ENCODE measurements around the gene TXNDC16. TPM values are rescaled to one million over a fixed set of nuclear protein-coding genes. Genes with fewer than 3 reads are reported as not detected.

The TXNDC16 gene
- total and polyA plus RNA-seq, 2 donors (not counting 3 experiments of a cell fraction or from before 2014, with no cell fraction given) = 2.3 to 4.5 TPM

- POLR2A ChIA-PET = no interaction called here
- Histone ChIP-seq H3K79me2 (ENCODE audit: control insufficient read depth, insufficient read depth, low read length) (no peaks in the 10 kb centered on the region), H4K20me1 (replicated peaks; ENCODE audit: control insufficient read depth, extremely low read depth, insufficient read depth, low read length) (no peaks in the 10 kb centered on the region), H3K27ac (ENCODE audit: insufficient read depth, low read depth, low read length) (no peak overlapping the region), H3K9me1 (replicated peaks; ENCODE audit: control insufficient read depth, extremely low read depth, insufficient read depth, low read length) (no peaks in the 10 kb centered on the region), H3K4me3 (replicated peaks in 1 of 3; ENCODE audit: insufficient read depth in 1 of 3, low read depth in 1 of 3, low read length in 3 of 3) (no peak overlapping the region), H3K9me3 (replicated peaks; ENCODE audit: control insufficient read depth, insufficient read depth, low read length) (no peaks in the 10 kb centered on the region), H3K27me3 (ENCODE audit: control insufficient read depth in 2 of 2, insufficient read depth in 2 of 2, low read length in 2 of 2) (no peaks in the 10 kb centered on the region), H3K36me3 (ENCODE audit: control insufficient read depth in 2 of 2, extremely low read depth in 1 of 2, insufficient read depth in 2 of 2, low read length in 2 of 2) (no peaks in the 10 kb centered on the region), H3K4me1 (ENCODE audit: control insufficient read depth, extremely low read depth, insufficient read depth, low read length) (no peaks in the 10 kb centered on the region), H3K9ac (replicated peaks; ENCODE audit: extremely low read depth, insufficient read depth, low read length) (no peak overlapping the region), H2AFZ (ENCODE audit: low read depth, low read length) (no peak overlapping the region), H3K4me2 (ENCODE audit: insufficient read depth, low read length) (no peak overlapping the region)
- dilution Hi-C loops (cut with MboI; ENCODE audit: extremely low pct_ligation_motif_present, low sequenced_read_pairs) = no loop called here
- FAIRE-seq (no peak), DNase-seq (ENCODE audit: low read depth, low spot score) (no peak)
- no TSS peak for BruUV-seq (replicated peaks)
- CTCF ChIA-PET = no interaction called here
- intact Hi-C loops (cut with micrococcal nuclease) = no loop called here
- no peak for TF ChIP-seq MAX (IDR thresholded peaks at IDR 0.05; ENCODE audit: insufficient read depth, insufficient read length)
- TF ChIP-seq JUN (IDR thresholded peaks at IDR 0.05; ENCODE audit: borderline replicate concordance, insufficient read depth, insufficient read length, low read depth) = no peak
- TF ChIP-seq FOS (IDR thresholded peaks at IDR 0.05; ENCODE audit: borderline replicate concordance, insufficient read depth, low read length) = no peak
- TF ChIP-seq MYC (IDR thresholded peaks at IDR 0.05; ENCODE audit: low read depth, low read length) = no peak
- TF ChIP-seq POLR2A (IDR thresholded peaks at IDR 0.05; ENCODE audit: low read depth, low read length) = no peak
- no peak for TF ChIP-seq GATA2 (IDR thresholded peaks at IDR 0.05; ENCODE audit: insufficient read depth, insufficient read length, low read depth, low read length)
- no peak for TF ChIP-seq CTCF (IDR thresholded peaks at IDR 0.05; ENCODE audit: extremely low read depth in 1 of 2, insufficient read depth in 1 of 2, low read depth in 1 of 2, low read length in 2 of 2)
- TF ChIP-seq POLR2AphosphoS5 (IDR thresholded peaks at IDR 0.05; ENCODE audit: insufficient read depth, low read depth, low read length) = no peak
- TF ChIP-seq EZH2 (IDR thresholded peaks at IDR 0.05; ENCODE audit: borderline replicate concordance, low read depth, low read length, severe bottlenecking) = no peak
Observed at GRCh38 chr14:52596861-52597260, 44.6 kb upstream of the TXNDC16 start.
